Thyroid gland (tissue), 4 donors: ENCODE data around the gene PRELP.

Source experiments
- POLR2A ChIP-seq, 2 donors: fragments of 450-650 bp; IDR thresholded peaks; one replicate each; pipeline ENCODE4 v1.6.1; 2017; ENCODE audit warnings: antibody characterized with exemption in 2 of 2, mild to moderate bottlenecking in 2 of 2, moderate library complexity in 1 of 2
- TF ChIP-seq, protein P1 (sequence below), 6 experiments: fragments of 200-600 bp in 3 of 6; fragments of 450-650 bp in 3 of 6; sonication (generic) in 3 of 6; IDR thresholded peaks; one replicate each; pipeline ENCODE4 v1.5.1; 2016 to 2019; ENCODE audit warnings: antibody characterized with exemption in 6 of 6, mild to moderate bottlenecking in 2 of 6, inconsistent platforms in 1 of 6, moderate library complexity in 1 of 6

DNA sequence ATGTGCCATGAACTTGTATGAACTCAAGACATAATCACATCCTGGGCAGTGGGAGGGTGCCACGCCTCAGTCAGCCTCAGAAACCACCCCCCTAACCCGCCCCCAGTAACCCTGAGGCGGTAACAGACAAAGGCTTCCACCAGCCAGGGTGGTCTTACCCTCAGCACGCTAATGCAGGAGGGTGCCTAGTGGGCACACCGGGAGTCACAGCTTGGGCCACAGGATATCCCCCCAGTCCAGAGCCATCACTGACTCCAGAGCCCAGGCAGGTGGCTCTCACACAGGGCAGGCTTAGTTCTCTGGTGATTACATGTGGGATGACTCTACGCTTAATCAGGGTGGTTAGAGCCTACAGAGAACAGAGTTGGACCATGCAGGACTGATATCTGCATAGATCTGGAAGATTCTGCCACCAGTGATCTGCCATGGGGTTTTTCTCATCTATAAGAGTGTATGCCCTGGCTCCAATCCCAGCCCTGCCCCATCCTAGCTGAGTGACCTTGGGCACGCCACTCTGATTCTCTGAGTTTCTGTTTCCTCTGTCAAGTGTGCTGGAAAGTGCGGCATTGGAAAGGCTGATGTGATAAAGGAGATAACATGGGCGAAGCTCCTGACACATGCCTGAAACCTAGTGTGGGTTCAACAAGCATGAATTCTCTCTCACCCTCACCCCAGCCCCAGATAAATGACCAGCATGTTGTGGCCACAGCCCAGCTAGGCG is 45.6 kb downstream of the PRELP start:
- TF ChIP-seq, protein P1, sequence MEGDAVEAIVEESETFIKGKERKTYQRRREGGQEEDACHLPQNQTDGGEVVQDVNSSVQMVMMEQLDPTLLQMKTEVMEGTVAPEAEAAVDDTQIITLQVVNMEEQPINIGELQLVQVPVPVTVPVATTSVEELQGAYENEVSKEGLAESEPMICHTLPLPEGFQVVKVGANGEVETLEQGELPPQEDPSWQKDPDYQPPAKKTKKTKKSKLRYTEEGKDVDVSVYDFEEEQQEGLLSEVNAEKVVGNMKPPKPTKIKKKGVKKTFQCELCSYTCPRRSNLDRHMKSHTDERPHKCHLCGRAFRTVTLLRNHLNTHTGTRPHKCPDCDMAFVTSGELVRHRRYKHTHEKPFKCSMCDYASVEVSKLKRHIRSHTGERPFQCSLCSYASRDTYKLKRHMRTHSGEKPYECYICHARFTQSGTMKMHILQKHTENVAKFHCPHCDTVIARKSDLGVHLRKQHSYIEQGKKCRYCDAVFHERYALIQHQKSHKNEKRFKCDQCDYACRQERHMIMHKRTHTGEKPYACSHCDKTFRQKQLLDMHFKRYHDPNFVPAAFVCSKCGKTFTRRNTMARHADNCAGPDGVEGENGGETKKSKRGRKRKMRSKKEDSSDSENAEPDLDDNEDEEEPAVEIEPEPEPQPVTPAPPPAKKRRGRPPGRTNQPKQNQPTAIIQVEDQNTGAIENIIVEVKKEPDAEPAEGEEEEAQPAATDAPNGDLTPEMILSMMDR (IDR thresholded peaks at IDR 0.05), result no peak
- TF ChIP-seq POLR2A (IDR thresholded peaks at IDR 0.05), result no peak
